Stimulated activated CD8-positive, alpha-beta memory T cell treated with anti-CD3 and anti-CD28 coated beads, Interleukin-12 subunit alpha, Interleukin-12 subunit beta, amount 100 ng/mL, for 4 hours (primary cell): ENCODE results near the gene SF1.

Source experiments
- DNase-seq: peaks from one replicate; pipeline ENCODE4 v3.0.0-alpha.2; 2020; ENCODE audit warnings: low read depth

The SF1 gene

GRCh38 chr11:64759722-64760719 lies 18.3 kb downstream of the SF1 start, which contains the start of gene PYGM:
Gene PYGM, minus strand, starts transcription at chr11:64759974. Its CDS starts 76 bp downstream, at chr11:64759898.
- no peak for DNase-seq

GRCh38 chr11:64759131-64759721 lies 19.1 kb downstream of the SF1 start:
- no peak for DNase-seq

- DNase-seq: no peak
These were observed 19.8 kb downstream of the SF1 start for GRCh38 chr11:64758330-64759079.

- DNase-seq: no peak
These were observed 20.6 kb downstream of the SF1 start for GRCh38 chr11:64757549-64758329.

GRCh38 chr11:64755681-64756361 lies 22.5 kb downstream of the SF1 start:
- no peak for DNase-seq

GRCh38 chr11:64754919-64755662 lies 23.3 kb downstream of the SF1 start:
- DNase-seq: no peak

GRCh38 chr11:64754124-64754918 lies 24.0 kb downstream of the SF1 start:
- no peak for DNase-seq

- no peak for DNase-seq
These were observed 24.8 kb downstream of the SF1 start for GRCh38 chr11:64753380-64754123.

GRCh38 chr11:64753019-64753379 lies 25.3 kb downstream of the SF1 start:
- no peak for DNase-seq

- DNase-seq: no peak
These were observed 26.0 kb downstream of the SF1 start for GRCh38 chr11:64752175-64752970.

GRCh38 chr11:64751580-64751979 lies 26.8 kb downstream of the SF1 start:
- no peak for DNase-seq

GRCh38 chr11:64751136-64751535 lies 27.2 kb downstream of the SF1 start:
- no peak for DNase-seq

- no peak for DNase-seq
These were observed 27.8 kb downstream of the SF1 start for GRCh38 chr11:64750361-64751054.

- no peak for DNase-seq
These were observed 30.2 kb downstream of the SF1 start for GRCh38 chr11:64747961-64748665.

GRCh38 chr11:64746486-64746885 lies 31.9 kb downstream of the SF1 start:
- DNase-seq: no peak

GRCh38 chr11:64745521-64746328 lies 32.6 kb downstream of the SF1 start:
- peak; percentile 67 for DNase-seq
